GM18951 (cell line): Measurements from ENCODE around the gene ELMO1.

Experiments
- POLR2A ChIP-seq: IDR thresholded peaks from 4 replicates; pipeline ENCODE4 v1.6.1; 2011; ENCODE audit warnings: mild to moderate bottlenecking; ENCODE audit not compliant: insufficient read length, insufficient read depth; ENCODE audit errors: extremely low read depth
- in situ Hi-C: fragments of 300-500 bp; cut with MboI; formaldehyde crosslinking; loops from one replicate; pipeline ENCODE4 v1.12.0; 2022; ENCODE audit warnings: low sequenced_read_pairs, mixed read lengths, inconsistent platforms; ENCODE audit not compliant: unreplicated experiment

The ELMO1 gene

DNA sequence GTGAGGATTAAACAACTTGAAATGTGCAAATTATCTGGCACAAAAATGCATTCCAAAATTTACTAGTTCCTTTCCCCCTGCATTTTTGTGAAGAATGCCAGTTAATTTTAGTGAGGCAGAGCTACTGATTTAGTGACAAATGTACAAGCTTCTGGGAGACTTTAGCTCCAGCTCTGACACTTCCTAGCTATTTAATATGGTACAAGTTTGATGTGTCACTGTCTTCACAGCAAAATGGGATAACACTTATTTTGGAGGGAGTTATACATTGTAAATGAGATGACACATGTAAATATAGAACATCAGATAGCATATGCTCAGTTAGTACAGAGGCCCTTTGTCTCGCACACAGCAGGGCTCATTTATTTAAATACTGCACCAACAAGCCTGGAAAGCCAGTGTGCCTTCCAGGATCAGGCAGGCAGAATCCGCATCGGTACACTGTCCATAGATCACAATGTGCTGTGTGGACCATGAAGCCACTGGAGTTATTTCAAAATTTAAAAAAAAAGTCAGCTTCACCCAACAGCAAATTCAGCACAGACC lies 48.7 kb downstream of the ELMO1 start:
- in situ Hi-C loops, result no loop called here
- no peak for TF ChIP-seq POLR2A

GRCh38 chr7:37398403-37398802 lies 50.3 kb downstream of the ELMO1 start:
- in situ Hi-C loops, result no loop called here
- no peak for TF ChIP-seq POLR2A

DNA sequence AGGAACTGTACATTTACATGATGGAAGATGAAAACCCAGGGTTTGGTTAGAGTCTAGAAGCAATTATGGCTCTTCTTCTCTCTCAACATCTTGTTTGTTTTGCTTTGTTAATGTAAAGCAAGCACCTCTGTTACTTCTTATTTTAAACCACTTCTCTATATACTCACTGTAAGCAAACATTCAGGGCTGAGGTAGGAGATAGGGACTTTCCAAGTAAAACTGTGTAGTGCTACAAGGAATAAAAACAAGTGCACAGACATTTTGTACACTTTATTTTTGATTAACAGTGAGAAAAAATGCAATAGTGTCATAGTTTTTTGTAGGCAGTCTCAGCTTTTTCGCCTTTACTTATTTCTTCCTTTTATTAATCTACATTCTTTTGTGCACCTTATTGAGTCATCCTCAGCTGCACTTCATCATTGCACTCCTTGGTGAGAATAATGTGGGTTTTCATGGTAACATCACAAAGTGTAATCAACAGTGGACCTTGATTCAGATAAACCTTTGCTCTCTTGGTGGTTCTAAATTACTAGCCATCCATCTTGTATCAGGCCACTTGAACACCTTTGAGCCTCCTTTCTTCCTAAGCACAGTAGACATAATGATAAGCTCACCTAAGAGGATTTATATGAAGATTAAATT lies 52.9 kb downstream of the ELMO1 start:
- no peak for TF ChIP-seq POLR2A
- in situ Hi-C loops, result no loop called here

DNA sequence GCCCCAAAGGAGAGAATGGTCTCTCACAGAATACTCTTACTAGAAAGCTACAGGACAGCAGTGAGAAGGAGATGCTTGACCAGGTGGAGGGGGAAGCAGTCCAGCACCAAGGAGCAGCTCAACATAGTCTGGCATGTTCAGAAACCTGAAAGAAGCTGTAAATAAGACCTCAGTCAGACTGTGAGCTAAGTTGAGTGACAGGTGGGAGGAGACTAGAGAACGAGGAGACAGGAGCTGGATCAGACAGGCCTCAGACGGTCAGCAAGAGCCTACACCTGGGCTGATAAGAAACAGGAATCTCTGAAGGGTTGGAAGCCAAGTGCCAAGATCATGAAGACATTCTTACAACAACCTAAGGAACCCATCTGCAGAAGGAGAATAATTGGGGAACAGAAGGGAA lies 54.5 kb downstream of the ELMO1 start:
- TF ChIP-seq POLR2A, result no peak

DNA sequence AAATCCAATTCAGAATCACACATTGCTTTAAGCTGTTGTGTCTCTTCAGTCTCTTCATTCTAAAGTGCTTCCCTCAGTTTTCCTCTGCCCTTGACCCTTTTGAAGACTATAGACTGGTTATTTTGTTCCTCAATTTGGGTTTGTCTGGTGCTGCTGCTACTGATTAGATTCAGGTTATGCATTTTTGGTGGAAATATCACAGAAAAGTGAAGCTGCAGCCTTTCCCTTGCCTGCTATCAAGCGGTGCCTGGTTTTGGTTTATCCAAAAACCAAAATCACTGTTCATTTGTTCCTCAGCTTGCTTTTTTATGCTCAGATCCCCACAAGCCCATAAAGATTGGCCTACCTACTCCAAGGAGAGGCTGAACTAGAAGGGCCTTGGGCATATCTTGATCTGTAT lies 55.2 kb downstream of the ELMO1 start:
- no peak for TF ChIP-seq POLR2A
- in situ Hi-C loops, result no loop called here

More for the DNA sequence above, 54.5 kb downstream of the ELMO1 start:
- in situ Hi-C loops, result no loop called here

- in situ Hi-C loops, result no loop called here
- TF ChIP-seq POLR2A, result no peak
These were observed 56.0 kb downstream of the ELMO1 start for GRCh38 chr7:37392673-37393017.

DNA sequence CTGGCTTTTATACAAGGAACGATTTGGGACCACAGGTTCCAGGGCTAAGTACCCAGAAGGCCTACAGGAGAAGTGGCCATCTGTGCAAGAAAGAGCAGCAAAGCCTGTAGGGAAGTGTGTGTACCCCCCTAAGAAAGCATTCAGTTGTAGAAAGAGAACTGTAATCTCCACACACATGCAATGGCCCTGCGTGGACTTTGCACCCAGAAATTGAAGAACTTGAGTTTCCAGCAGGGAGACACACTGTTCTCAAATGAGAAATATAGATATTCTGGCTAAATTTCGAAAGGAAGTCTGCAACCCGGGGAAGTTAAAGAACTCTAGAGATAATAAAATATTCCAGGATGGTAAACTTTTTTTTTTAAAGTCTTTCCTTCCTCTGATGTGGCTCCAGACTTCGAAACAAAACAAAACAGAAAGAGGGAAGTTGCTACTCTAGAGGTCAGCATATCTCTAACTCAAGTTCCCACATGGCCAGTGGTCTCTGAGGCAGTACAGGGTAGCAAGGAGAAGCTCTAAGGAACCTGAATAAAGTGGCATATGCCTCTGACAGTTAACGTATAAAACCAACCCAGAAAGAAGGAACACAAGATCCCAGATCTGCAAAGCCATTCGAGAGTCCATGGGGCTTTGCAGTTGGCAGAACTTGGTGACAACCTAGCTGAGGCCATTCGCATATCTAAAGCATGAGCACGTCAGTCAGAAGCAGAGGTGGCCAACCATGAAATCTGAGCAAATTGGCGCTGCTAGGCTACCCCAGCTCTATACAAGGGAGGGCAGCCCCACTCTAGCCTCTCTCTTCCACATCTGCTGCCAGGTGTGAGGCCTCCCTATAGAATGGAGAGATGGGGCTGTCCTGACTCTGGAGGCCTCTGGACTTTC lies 56.6 kb downstream of the ELMO1 start:
- TF ChIP-seq POLR2A, result no peak
- in situ Hi-C loops, result no loop called here

- in situ Hi-C loops, result no loop called here
- TF ChIP-seq POLR2A, result no peak
These were observed 58.5 kb downstream of the ELMO1 start for GRCh38 chr7:37390114-37390513.

DNA sequence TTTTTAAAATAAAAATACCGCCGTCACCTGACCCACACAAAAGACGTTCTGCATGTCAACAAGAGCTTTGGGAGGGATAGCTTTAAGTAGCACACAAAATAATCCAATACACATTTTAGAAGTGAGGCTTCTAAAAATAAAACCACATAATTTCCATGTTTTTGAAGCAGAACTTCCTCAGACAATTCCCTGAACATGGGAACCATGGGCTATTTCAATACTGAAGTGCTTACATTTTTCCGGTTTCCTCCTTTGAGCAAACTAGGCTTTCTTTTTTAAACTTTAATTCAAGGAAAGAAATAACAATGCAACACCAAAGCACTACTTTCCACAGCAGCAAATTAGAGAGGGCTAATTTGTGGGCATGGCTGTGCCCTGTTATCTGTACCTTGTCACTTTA lies 59.9 kb downstream of the ELMO1 start:
- TF ChIP-seq POLR2A, result no peak
- in situ Hi-C loops, result no loop called here

DNA sequence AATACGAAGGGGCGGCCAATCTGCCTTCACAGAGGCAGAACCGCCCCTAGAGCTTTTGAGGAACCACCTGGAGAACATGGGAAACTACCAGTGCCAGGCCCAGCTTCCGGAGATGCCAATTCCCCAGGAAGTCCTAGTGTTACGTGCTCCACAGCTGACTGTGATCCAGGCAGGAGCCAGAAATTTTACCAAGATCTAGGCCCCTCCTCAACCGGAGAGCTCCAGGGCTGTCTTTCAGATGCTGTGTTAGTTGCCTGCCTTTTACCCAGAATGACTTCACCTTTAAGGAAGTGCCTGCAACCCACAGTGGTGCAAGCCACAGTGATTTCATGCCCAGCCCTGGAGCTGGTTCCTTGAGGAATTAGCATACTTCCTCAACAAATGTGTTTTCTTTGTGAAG lies 62.9 kb downstream of the ELMO1 start:
- in situ Hi-C loops, result no loop called here
- TF ChIP-seq POLR2A, result no peak

DNA sequence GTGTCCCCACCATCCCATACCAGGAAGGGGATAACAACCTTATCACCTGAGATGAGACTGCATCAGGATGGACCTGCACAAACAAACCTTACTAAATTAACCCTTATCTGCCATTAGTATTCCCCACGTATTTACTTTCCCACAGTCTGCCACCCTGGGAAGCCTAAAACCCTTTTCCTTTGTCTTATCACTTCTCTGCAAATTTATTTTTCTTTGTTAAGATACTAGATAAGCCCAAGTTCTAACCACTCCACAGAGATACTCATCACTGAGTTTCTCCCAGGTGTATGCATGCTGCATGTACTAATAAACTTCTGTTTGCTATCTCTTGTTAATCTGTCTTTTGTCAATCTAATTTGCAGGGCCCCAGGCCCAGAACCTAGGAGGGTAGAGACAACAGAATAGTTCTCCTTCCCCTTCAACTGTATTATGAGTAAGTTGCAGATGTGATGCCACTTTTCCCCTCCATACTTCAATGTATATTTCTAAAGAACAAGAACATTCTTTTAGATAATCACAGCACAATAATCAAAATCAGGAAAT lies 66.0 kb downstream of the ELMO1 start:
- no peak for TF ChIP-seq POLR2A
- in situ Hi-C loops, result no loop called here

DNA sequence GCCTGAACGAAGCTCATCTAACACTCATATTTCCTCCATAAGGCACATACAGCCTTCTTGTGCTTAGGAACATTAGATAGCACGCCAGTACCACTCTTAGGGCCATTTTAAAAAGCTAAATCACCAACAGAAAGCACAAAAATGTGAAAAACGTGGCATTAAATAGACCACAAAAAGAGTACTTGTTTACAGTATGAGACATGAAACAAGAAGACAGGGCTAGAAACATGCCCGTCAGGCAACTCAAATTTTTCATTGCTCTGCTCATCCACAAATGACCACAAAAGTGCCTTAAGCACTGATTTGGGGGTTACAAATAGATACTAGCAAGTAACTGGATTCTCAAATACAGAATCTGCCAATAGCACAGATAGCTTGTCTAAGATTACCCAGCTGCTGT lies 67.8 kb downstream of the ELMO1 start:
- TF ChIP-seq POLR2A, result no peak
- in situ Hi-C loops, result no loop called here

DNA sequence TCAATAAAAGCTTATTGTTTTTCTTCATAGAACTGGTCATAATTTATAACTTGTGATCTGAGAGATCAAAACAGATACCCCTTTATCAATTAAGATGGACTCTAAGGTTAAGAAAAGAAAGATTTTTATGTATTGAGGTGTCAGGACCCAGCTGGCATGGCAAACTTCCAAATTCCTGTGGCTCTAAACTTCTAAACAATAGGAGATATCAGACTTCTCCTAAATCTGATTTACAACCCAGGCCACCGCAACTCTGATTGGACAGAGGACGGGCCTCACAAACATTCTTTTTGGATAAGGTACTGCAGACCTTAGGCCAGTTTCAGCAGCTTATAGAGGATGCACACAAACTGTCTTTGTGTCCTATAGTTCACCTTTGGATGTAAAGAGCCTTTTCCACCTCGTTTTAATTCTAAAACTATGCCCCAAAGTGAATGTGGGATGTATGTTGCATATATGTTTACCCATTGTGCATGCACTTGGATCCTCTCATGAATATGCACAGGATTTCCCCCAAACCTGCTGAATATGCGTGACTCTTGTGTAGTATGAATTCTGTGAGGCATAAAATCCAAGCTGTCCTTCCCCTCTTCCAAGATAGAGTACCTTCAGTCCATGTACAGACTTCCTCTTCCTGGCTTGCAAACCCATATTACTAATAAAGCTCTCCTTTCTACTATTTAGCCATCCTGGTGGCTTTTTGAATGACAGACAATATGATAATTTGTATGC lies 69.0 kb downstream of the ELMO1 start:
- no peak for TF ChIP-seq POLR2A
- in situ Hi-C loops, result no loop called here

DNA sequence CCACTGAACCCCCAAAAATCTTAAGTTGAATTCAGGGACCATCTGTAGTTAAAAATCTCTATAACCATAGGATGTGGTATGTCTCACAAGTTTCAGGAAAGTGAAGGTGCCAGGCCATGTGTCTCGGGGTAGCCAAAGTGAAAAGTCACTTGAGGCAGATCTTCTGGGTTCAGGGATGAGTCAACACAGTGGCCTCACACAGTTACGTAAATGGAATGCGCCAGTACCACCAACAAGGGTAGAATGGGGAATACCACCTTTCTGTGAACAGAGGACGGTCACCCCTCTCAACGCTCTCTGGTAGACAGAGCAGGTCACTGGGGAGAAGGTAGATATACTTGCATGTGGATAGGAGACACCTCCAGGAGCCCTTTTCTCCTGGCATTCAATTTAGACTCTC lies 71.4 kb downstream of the ELMO1 start:
- in situ Hi-C loops, result no loop called here
- TF ChIP-seq POLR2A, result no peak

- TF ChIP-seq POLR2A, result no peak
- in situ Hi-C loops, result no loop called here
These were observed 72.3 kb downstream of the ELMO1 start for GRCh38 chr7:37376386-37376785.
